Activated CD4-positive, alpha-beta T cell treated with anti-CD3 and anti-CD28 coated beads, Interleukin-10, Interleukin-2, amounts not matched to agents 100 ng/mL and 50 ng/mL, durations not matched to agents 16 hours and 8 hours (primary cell): Measurements from ENCODE around the gene SLC22A8.
"Not testable (repeated sequence)": the region's sequence is repeated elsewhere in the genome, so short reads cannot be mapped to it uniquely, and the experiment has no call there.

Experiments used
- DNase-seq: peaks from one replicate; pipeline ENCODE4 v3.0.0-alpha.2; 2020

The SLC22A8 gene

GRCh38 chr11:62985041-62985750 is 30.4 kb downstream of the SLC22A8 start:
- no peak for DNase-seq

DNA sequence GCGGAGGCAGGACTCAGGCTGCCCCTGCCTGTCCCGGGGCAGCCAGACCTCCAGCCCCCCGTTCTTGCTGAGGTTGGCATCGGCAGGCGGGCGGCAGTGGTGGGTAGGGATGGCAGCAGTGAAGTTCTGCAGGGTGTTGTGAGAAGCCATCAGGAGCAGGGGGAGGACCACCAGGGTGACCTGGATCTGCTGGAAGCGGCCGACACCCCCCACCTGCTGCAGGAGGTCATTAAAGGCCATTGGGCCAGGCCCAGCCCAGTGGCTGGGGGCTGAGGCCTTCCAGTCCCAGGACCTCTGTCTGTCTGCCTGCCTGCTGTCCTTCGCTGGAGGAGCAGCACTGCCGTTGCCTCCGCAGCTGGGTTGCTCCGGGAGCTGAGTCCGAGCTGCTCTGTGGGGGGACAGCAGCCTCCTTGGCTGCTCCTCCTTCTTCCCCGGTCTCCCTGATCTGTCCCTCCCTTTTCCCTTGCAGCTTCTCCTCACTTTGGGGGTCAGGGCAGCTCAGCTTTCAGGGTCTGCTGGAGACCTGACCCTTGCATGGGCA is 31.1 kb downstream of the SLC22A8 start, which contains the start of gene SLC22A6:
Gene SLC22A6, minus strand, starts transcription at position 517 of the 541 bp plus-strand sequence. Its CDS starts 277 bp downstream, at position 240.
- no peak for DNase-seq

- DNase-seq = no peak
These were observed 32.0 kb downstream of the SLC22A8 start for GRCh38 chr11:62983536-62984199.

DNA sequence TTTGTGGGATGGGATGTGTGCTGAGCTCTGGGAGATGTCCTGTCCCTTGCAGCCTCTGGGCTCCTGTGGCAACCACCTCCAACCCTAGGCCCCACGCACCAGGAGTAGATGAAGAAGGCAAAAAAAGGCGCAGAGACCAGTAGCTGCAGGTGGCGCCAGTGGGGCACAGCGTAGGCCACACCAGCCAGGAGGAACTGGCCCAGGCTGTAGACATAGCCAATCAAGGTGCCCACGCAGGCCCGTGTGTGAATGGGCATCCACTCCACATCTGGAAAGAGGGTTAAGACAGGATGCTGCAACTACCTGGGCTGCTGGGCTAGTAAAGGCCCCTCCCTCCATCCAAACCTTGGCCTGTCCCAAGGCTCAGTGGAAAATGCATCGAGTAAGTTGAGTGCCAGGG is 33.9 kb downstream of the SLC22A8 start:
- DNase-seq = no peak

DNA sequence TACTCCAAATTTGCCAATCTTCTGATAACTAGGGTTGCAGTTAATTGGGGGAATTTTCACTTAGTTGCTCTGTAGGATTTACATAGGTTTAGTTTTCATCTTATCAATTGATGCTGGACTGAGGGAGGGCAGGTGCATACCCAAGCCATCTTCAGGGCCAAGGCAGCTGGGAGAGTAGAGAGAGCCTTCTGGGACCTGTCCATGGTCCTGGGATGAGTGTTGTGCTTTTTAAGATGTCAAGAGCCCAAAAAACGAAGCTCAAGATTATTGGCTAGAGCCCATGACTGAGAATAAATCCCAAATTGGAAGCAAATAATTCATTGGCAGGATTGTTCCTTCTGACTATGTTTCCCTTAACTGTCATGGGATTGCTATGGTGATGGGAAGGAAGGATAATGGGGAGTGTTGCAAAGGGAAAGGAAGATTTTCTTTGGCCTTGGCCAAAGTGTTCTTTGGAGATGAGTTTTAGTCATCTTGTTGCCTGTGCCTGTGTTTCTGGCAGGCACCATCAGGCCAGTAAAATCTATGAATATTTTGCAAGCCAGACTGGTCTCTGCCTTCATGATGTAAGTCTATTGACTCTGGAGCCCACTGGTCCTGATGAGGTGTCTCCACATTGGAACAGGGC is 35.4 kb downstream of the SLC22A8 start:
- DNase-seq = no peak

- DNase-seq = peak; percentile 10
These were observed 39.5 kb downstream of the SLC22A8 start for GRCh38 chr11:62976109-62976508.

GRCh38 chr11:62974848-62975522 is 40.7 kb downstream of the SLC22A8 start:
- DNase-seq = peak; percentile 24

- DNase-seq = no peak
These were observed 50.1 kb downstream of the SLC22A8 start for GRCh38 chr11:62965574-62965973.

- no peak for DNase-seq
These were observed 53.2 kb downstream of the SLC22A8 start for GRCh38 chr11:62962391-62962790.

DNA sequence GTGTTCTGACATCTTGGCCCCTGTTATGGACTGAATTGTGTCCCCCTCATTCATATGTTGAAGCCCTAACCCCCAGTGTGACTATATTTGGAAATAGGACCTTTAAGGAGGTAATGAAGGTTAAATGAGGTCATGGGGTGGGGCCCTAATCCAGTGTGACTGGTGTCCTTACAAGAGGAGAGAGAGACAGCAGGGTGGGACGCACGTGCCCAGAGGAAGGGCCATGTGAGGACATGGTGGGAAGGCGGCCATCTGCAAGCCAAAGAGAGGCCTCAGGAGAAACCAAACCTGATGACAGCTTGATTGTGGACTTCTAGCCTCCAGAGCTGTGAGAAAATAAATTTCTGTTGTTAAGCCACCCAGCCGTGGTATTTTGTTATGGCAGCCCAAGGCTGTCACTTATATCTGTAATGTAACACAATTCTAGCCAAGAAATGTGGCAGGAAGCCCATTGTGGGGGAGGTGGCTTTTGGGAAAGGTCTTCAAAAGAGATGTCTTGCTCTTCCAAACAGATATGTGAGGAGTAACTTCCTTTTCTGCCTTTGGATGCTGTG is 54.5 kb downstream of the SLC22A8 start:
- DNase-seq = no peak

DNA sequence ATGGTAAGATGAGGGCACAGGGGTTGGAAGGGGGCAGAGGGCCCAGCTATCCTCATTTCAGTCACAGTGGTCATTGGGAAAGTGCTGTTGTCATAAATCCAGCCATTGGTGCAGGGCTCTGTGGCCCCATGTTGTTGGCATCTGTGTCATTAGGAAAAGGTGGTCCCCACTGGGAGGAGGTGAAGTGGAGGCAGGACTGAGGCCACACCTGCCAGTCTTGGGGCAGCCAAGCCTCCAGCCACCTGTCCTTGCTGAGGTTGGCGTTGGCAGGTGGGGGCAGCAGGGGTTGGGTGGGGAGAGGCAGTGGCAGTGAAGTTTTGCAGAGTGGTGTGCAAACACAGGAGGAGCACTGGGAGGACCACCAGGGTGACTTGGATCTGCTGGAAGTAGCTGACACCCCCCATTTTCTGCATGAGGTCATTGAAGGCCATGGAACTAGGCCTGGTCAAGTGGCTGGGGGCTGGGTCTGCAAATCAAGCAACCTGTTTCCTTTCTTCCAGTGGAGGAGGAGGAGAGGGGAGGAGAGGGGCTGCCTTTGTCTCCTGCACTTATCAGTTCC is 56.1 kb downstream of the SLC22A8 start:
- no peak for DNase-seq

DNA sequence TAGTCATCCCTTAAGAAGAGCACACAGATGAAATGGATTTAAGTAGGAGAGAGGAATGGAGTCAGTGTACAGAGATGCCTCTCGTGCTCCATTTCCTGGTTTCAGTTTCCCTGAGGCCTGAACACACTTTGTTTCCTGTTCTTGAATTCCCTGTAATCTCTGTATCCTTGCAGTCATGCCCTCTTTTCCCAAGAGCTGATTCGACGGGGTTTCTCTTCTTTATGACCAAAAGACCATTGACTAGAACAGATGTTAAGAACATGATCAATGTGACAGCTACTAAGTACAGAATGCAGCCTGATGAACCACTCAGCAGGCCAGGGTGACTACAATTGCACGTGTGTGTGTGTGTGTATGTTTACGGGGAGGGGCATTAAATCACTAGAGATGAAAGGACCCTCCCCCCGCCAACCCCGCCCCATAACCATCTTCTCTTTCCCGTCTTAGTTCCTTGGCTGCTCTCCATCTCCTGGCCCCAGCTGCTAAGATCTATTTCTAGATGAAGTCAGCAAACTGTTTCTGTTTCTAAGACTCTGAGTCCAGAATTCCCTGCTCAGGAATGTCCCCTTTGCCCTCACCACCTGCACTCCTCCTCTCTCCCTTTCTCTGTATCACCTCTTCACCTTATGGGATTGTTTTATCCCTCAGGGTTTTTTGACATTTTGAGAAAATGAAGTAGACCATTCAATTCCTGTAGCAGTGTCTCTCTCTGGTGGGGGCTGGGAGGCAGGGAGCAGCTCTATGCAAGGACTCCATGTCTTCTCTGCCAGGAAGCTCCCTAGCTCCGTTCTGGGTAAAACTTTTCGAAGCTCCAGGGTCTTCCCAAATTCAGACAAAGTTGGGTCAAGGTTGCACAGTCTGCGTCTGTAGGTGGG is 56.9 kb downstream of the SLC22A8 start:
- no peak for DNase-seq

DNA sequence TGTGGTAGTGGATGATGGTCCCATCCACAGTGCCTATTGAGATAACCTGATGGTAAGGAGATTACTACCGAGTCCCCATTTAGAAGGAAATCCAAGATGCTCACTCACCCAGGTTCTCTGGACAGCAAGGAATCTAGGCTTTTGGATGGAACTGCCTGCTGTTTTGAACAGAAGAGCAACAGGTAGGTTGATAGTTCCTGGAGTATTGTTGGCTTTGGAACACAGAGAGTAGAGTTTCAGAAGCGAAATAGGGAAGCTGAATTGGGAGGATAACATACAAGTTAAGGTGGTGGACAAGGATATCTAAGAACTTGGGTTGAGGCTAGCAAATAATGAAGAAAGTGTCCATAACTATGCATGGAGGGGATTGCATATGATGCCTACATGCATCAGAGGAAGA is 58.5 kb downstream of the SLC22A8 start:
- DNase-seq = no peak

DNA sequence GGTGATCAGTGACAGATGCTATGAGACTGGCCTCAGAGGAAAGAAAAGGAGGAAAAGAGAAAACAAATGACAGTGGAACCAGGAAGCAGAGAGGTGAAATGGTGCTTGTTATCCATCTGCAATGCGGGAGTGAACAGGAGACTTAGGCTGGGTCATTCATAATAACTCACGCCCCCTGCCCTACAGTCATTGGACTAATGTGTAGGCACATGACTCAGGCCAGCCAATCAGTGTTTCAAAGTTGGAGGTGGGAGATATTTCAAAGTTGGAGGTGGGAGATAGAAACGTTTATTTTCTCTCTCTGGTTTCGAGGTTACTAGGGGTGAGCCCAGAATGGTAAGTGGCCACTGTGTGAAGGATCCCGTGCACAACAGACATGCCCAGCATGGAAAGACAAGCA is 61.2 kb downstream of the SLC22A8 start:
- no peak for DNase-seq

DNA sequence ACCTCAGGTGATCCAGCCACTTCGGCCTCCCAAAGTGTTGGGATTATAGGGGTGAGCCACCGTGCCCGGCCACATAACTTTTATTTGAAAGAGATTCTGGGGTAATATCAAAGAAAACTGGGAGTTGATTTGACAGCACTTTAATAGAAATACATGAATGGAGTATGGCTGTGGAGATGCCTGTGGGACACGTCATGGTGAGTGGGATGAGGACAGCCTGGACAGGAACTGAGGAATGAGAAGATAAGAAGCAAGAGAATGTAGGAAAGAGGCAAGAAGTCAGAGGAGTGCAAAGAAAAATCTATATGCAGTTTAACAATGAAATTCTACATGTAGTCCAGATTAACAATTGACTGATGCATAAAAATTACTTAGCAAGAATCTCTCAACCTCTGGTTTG is 61.8 kb downstream of the SLC22A8 start:
- DNase-seq = no peak

DNA sequence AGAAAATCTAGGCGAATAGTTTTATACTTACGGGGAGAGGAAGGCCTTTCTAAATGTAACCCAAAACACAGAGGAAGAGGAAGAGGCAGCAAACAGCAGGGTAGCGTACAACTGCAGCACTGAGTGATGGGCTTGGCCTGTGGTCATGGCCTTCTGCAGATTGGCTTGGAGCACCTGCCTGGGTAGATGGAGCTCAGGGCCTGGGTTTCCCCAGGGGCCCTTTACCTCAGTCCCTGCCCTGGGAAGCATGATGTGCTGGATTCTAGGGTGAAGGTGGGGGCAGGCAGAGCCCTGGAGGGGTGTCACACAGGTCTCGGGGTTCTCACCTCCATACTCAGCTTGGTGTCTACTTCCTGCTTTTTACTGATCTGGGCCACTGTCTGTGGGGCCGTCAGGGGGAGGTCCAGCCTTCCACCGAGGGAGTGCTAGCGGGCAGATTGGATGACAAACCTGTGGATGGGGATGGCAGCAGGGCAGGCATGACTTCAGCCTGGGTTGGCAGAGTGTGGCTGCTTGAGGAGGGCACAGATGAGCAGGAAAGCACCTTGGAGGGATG is 66.8 kb downstream of the SLC22A8 start:
- DNase-seq = no peak

DNA sequence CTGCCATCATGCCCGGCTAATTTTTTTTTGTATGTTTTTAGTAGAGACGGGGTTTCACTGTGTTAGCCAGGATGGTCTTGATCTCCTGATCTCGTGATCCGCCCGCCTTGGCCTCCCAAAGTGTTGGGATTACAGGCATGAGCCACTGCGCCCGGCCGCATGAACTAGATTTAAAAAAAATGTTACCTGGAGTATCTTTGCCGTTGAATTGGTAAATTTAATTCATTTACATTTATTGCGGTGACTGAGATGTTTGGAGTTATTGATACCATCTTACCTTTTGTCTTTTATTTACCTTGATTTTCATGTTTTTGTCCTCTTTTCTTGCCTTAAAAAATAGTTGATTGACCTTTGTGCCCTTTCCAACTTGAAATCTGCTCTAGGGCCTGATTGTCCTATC is 70.1 kb downstream of the SLC22A8 start:
- not testable (repeated sequence) for DNase-seq
